Measurements from ENCODE around the gene BCL7C. TPM values are rescaled to one million over a fixed set of nuclear protein-coding genes. Genes with fewer than 3 reads are reported as not detected.
A peak's percentile ranks its signal among the peaks of the same experiment; 100 is the strongest.

The BCL7C gene
- total and polyA plus RNA-seq, 2 of the 13 experiments (the other 11 are each of a cell fraction or from before 2014, with no cell fraction given), result 17.7 to 33.8 TPM

DNA sequence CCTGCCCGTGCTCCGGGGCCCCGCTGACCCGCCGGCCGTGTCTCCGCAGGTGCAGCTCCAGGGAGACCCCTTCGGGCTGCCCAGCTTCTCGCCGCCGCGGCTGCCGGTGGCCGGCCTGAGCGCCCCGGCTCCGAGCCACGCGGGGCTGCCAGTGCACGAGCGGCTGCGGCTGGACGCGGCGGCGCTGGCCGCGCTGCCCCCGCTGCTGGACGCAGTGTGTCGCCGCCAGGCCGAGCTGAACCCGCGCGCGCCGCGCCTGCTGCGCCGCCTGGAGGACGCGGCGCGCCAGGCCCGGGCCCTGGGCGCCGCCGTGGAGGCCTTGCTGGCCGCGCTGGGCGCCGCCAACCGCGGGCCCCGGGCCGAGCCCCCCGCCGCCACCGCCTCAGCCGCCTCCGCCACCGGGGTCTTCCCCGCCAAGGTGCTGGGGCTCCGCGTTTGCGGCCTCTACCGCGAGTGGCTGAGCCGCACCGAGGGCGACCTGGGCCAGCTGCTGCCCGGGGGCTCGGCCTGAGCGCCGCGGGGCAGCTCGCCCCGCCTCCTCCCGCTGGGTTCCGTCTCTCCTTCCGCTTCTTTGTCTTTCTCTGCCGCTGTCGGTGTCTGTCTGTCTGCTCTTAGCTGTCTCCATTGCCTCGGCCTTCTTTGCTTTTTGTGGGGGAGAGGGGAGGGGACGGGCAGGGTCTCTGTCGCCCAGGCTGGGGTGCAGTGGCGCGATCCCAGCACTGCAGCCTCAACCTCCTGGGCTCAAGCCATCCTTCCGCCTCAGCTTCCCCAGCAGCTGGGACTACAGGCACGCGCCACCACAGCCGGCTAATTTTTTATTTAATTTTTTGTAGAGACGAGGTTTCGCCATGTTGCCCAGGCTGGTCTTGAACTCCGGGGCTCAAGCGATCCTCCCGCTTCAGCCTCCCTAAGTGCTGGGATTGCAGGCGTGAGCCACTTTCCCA, 8.4 kb upstream of the BCL7C start (continued):
- TF ChIP-seq PITX1 (CRISPR knock-in tag; IDR thresholded peaks at IDR 0.05) (no peak), ZMYM2 (CRISPR knock-in tag; IDR thresholded peaks at IDR 0.05) (no peak), CENPBD1 (CRISPR knock-in tag; IDR thresholded peaks at IDR 0.05; ENCODE audit: borderline replicate concordance, low read depth) (no peak), ZNF292 (CRISPR knock-in tag; IDR thresholded peaks at IDR 0.05; ENCODE audit: borderline replicate concordance, low read depth) (peak; percentile 27; the same call in 1 of the 2 replicates), ARNT2 (CRISPR knock-in tag; IDR thresholded peaks at IDR 0.05; ENCODE audit: low read depth) (no peak), KMT2B (CRISPR knock-in tag; IDR thresholded peaks at IDR 0.05) (no peak), NFE2L1 (CRISPR knock-in tag; IDR thresholded peaks at IDR 0.05; ENCODE audit: borderline replicate concordance) (no peak), SAP130 (CRISPR knock-in tag; IDR thresholded peaks at IDR 0.05; ENCODE audit: low read depth) (peak; percentile 56; the same call in 1 of the 2 replicates), NFKB2 (CRISPR knock-in tag; IDR thresholded peaks at IDR 0.05; ENCODE audit: borderline replicate concordance) (no peak; the same call in 1 of the 2 replicates), RBM39 (IDR thresholded peaks at IDR 0.05; ENCODE audit: low read depth, low read length, poor library complexity, severe bottlenecking) (no peak), ZNF326 (CRISPR knock-in tag; IDR thresholded peaks at IDR 0.05; ENCODE audit: borderline replicate concordance) (no peak), CEBPB (IDR thresholded peaks at IDR 0.05; ENCODE audit: borderline replicate concordance, low read depth, low read length) (no peak), POLR2AphosphoS2 (IDR thresholded peaks at IDR 0.05; ENCODE audit: low read depth, low read length) (no peak), PRMT3 (CRISPR knock-in tag; IDR thresholded peaks at IDR 0.05; ENCODE audit: borderline replicate concordance, low read depth) (peak; percentile 55; the same call in 1 of the 2 replicates), ATAD3A (CRISPR knock-in tag; IDR thresholded peaks at IDR 0.05) (no peak)
- TF ChIP-seq, protein P1, sequence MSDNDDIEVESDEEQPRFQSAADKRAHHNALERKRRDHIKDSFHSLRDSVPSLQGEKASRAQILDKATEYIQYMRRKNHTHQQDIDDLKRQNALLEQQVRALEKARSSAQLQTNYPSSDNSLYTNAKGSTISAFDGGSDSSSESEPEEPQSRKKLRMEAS (IDR thresholded peaks at IDR 0.05), result peak; percentile 86
- TF ChIP-seq, protein P2, sequence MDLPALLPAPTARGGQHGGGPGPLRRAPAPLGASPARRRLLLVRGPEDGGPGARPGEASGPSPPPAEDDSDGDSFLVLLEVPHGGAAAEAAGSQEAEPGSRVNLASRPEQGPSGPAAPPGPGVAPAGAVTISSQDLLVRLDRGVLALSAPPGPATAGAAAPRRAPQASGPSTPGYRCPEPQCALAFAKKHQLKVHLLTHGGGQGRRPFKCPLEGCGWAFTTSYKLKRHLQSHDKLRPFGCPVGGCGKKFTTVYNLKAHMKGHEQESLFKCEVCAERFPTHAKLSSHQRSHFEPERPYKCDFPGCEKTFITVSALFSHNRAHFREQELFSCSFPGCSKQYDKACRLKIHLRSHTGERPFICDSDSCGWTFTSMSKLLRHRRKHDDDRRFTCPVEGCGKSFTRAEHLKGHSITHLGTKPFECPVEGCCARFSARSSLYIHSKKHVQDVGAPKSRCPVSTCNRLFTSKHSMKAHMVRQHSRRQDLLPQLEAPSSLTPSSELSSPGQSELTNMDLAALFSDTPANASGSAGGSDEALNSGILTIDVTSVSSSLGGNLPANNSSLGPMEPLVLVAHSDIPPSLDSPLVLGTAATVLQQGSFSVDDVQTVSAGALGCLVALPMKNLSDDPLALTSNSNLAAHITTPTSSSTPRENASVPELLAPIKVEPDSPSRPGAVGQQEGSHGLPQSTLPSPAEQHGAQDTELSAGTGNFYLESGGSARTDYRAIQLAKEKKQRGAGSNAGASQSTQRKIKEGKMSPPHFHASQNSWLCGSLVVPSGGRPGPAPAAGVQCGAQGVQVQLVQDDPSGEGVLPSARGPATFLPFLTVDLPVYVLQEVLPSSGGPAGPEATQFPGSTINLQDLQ (CRISPR knock-in tag; IDR thresholded peaks at IDR 0.05), result no peak
- TF ChIP-seq, protein P3, sequence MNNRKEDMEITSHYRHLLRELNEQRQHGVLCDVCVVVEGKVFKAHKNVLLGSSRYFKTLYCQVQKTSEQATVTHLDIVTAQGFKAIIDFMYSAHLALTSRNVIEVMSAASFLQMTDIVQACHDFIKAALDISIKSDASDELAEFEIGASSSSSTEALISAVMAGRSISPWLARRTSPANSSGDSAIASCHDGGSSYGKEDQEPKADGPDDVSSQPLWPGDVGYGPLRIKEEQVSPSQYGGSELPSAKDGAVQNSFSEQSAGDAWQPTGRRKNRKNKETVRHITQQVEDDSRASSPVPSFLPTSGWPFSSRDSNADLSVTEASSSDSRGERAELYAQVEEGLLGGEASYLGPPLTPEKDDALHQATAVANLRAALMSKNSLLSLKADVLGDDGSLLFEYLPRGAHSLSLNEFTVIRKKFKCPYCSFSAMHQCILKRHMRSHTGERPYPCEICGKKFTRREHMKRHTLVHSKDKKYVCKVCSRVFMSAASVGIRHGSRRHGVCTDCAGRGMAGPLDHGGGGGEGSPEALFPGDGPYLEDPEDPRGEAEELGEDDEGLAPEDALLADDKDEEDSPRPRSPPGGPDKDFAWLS (CRISPR knock-in tag; IDR thresholded peaks at IDR 0.05; ENCODE audit: borderline replicate concordance), result no peak

Data from HepG2 (cell line).